Activated CD4-positive, alpha-beta T cell treated with anti-CD3 and anti-CD28 coated beads, Interleukin-2, amount 50 U/mL, for 1 hour (primary cell): ENCODE measurements around the gene SLC13A2.
A peak's percentile ranks its signal among the peaks of the same experiment; 100 is the strongest.

Experiments
- DNase-seq: peaks from one replicate; pipeline ENCODE4 v3.0.0-alpha.2; 2020

The SLC13A2 gene

DNA sequence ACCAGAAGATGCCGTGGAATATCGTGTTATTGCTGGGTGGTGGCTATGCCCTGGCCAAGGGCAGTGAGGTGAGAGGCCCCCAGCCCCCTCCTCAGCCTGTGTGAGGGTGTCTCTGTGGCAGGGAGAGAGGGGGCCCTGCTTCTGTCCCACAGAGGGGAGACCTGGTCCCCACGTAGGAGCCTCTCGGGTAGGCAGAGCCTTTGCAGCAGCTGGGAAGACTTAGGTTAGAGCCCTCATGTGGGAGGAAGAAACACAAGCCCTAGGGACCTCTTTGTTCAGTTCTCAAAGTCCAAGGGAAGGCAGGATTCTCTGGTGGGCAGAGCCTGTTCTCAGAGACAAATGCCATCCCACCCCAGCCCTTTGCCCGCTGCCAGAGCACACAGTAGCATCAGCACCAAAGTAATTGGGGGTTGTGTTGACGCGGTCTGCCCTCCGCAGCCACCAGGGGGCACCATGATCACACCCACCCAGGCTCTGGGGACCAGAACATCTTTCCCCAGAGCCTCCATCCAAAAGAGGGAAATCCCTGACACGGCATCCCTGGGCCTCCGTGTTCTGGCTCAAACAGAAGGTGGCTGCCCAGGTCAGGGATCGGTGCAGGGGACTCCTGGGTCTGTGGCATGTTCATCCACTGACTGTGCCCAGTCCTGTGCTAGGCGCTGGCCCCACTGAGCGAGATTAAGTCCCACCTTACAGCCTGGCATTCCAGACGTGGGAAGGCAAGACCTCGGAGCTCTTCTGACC is 21.2 kb downstream of the SLC13A2 start:
- DNase-seq, result peak; percentile 81

DNA sequence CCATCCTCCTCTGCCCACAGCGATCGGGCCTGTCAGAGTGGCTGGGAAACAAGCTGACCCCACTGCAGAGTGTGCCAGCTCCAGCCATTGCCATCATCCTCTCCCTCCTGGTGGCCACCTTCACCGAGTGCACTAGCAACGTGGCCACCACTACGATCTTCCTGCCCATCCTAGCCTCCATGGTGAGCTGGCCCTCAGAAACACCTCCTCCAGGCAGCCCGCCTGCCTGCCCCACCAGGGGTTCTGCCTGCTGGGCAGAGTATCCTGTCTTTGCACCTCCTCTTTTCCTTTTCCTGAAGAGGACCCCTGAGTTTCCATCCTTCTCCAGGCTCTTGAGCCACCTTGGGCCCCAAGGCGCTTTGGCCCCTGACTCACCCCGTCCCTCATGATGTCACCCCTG is 22.2 kb downstream of the SLC13A2 start:
- no peak for DNase-seq

DNA sequence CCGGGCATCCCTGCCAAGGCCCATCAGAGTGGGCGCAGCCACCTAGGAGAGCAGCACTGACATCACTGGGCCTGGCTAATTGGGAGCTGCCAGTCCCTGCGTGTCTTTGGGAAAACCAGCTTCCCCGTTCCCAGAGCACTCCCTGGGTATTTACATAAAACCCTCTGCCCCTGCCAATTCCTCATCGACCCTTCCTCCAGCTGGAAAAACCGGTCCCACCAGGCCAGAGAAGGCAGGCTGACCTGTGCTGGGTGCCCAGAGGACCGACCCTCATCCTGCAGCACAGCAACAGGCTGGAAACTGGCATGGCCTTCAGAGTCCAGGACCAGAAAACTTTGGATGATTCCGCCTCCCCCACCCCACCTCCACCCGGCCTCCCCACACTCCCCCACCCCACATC is 24.5 kb downstream of the SLC13A2 start:
- no peak for DNase-seq

DNA sequence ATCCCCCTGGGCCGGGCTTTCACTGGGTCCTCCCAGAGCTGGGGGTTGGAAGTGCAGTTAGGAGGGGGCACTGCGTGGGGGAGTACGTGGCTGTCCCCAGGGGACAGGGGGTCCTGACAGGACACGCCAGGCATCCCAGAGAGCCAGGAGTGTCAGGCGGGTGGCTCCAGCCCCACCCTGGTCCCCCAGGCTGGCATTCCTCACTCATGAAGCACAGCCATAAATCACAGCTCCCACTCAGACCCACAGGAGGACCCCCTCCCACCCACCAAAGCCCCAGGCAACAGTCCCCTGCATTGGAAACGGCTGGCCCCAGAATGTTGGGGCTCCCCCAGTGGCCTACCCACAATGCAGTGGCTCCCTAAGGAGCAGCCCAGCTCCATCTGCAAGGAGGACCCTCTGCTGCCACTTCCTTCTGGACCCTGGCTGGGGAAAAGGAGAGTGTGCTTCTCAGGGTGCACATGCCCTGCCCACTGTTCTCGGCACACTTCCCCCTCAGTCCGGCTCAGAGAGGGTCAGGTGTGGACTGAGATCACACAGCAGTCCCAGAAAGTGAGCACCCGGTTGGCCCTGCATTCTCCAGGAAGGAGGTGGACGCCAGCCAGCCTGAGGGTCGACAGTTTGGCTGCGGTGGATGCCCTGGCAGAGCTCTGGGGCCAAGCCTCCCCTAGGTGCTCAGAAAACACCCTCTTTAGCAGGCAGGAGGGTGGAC is 25.4 kb downstream of the SLC13A2 start:
- no peak for DNase-seq

DNA sequence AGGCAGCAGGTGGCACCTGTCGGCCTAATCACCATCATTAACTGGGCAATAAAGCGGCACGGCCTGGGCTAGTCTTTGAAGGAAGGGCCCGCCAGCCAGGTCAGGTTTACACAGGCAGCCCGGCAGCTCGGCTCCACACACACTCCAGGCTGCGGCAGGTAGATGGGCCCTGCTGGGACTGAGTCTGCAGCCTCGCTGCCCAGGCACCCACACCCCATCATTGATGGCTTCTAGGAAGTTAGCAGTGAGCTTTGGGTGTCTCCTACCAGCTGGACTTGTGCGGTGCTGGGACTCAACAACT is 25.9 kb downstream of the SLC13A2 start:
- no peak for DNase-seq

DNA sequence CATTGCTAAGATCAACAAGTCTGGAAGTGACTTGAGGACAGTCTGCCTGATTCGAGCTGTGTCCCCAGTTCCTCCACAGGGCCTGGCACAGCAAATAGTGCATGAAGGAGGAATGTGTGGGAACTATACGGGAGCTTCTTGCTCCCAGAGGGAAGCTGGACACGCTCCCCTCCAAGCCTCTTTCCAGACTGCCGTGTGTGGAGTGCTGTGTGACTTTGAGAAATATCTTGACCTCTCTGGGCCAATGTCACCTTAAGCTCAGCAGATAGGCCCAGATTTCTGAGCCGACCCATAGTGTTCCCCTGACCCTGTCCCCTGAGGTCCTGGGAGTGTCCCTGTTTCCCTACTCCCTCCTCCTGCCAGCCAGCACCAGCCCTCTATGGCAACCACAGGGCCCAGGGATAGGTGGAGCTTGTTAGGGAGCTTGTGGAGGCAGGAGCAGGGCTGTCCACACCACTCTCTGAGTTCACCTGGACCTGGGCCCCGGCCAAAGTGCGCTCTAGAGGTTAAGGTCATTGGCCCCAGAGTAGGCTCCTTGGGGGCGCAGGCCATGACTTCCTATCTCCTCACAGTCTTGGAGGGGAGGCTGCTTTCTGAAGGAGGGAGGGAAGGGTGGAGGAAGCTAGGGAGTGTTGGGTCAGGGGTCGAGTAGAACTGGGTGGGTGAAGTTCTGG is 26.4 kb downstream of the SLC13A2 start:
- no peak for DNase-seq

DNA sequence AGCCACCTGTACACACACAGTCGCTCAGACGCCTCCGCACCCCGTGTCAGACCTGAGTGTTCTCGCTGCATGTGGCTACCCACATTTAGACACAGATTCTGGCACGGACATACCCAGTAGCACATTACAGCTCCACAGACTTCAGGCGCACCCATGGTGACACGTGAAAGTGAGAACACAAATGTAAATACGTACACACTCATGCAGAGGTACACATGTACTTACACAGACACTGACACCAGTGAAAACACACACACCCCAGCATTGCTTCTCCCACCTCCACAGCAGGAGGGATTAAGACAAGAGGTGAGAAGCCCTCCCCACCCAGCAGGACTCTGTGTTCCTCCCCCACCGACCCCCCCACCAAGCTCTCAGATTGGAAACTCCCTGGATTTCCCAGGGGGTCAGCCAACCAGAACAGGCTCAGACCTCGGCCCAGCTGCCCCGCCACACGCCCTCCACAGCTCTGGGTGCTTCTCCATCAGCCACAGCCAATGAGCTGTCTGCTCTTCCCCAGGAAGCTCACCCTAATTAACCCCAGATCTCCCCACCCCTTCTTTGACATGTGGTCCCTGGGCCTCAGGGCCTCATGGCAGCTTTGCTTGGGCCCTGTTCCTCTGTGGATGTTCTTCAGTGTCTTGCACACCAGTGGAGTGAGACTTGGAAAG is 27.4 kb downstream of the SLC13A2 start:
- DNase-seq, result no peak

DNA sequence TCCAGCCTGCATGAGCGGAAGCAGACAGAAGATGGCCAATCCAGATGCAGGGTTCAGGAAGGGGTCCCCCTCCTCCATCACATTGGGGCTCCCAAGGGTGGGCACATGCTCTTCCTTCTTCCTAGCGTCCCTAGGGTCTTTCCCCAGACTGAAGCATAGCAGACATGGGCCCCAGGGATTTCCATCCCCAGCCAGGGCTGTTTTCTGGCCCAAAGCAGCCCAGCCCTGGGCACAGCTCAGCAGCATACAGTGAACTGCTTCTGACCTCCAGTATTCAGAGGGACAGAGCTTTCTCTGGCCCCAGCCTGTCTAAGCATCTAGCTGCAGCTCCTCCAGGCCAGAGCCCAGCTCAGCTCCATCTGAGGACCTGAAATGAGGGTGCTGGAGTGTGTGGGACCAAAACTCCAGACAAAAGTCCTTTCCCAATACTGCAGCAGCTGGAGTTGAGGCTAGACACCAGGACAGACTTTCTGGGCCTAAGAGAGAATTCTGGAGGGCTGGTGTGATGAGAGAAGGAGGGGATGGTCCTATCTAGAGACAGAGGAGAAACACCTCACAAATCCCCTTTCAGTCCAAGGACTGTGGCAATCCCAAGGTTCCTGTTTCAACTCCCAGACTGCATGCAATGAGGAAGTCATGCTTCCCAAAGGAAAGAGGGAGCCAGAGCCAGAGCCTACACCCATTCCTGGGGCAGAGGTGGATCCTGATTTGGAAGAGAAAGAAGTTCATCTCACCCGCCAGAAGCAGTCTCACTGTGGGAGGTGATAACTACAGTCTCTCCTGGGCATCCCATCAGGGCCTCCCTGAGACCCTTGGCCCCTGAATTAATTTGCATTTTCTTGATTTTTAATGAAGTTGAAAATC is 28.2 kb downstream of the SLC13A2 start:
- no peak for DNase-seq

DNA sequence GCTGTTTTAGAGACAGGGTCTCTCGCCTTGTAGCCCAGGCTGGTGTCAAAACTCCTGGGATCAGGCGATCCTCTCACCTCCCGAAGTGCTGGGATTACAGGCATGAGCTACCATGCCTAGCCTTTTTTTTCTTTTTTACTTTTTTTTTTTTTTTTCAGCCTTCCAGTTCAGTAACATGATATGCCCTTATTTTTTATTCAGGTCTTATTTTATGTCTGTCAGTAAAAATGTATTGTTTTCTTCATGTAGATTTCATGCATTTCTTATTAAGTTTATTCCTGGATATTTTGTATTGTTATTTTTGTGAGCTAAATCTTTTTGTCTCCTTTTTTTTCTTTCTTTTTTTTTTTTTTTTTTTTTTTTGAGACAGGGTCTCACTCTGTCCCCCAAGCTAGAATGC is 30.0 kb downstream of the SLC13A2 start:
- DNase-seq, result no peak

DNA sequence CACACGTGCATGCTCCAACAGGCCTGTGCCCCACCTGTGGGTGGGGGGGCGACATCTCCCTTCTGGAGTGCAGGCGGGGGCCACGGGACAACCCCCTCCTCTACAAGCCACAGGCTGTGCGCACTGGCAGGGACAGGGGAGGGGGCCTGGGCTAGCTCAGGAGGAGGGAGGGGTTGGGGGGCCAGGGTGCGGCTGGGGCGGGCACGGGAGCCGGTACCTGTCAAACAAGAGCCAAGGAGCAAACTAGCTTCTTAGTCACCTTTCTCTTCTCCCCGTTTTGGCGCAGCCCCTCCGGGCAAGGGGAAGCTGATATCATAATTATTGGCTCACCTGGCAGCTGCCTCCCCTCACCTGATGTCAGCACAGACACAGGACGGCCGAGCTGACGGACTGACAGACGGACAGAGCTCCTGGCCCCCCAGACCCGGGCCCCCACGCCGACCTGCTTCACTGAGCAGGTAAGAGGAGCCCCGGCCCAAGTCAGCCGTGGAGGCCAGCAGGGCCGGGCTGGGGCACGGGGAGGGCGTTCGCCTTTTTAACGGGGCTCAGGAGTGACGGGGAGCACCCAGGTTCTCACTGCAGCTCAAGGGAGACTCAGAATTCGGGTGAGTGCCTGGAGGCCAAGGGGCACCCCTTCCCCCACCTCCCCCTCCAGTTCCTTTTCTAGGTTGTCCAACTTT is 32.7 kb downstream of the SLC13A2 start, which contains the start of gene FOXN1:
Gene FOXN1 (plus strand): TSS at position 363 of the 680 bp plus-strand sequence. CDS start 17,622 bp downstream, outside the sequence.
- DNase-seq, result no peak

DNA sequence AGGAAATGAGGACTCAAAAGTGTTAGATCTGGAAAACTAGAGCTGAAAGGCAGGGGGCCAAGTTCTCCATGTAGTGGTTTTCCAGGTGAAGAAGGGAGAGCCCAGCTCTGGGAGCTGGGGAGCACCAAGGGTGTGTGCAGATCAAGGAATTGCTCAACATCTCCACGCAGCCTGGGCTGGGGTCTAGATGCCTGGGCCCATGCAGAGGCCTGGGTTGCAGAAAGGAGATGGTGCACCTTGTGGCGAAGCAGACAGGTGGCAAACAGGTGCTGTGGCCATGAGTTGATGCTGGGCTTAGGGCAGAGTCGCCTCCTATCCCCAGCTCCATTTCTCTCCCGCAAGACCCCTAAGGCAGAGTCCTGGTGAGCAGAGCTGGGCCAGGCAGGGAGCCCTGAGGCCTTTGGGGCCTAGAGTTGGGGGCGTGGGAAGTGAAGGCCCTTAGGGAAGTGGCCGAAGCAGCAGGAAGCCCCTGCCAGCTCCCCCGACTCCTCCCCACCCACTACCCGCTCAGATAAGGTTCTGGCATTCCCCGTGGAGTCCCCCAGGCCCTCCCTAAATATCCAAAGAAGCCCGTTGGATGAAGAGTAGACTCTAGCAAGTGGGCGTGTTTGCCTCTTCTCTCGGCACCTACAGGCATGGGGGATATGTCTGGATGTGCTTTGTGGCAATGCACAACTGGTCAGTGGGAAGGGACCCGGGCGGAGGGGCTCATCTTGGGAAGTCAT is 33.5 kb downstream of the SLC13A2 start:
- DNase-seq, result no peak

DNA sequence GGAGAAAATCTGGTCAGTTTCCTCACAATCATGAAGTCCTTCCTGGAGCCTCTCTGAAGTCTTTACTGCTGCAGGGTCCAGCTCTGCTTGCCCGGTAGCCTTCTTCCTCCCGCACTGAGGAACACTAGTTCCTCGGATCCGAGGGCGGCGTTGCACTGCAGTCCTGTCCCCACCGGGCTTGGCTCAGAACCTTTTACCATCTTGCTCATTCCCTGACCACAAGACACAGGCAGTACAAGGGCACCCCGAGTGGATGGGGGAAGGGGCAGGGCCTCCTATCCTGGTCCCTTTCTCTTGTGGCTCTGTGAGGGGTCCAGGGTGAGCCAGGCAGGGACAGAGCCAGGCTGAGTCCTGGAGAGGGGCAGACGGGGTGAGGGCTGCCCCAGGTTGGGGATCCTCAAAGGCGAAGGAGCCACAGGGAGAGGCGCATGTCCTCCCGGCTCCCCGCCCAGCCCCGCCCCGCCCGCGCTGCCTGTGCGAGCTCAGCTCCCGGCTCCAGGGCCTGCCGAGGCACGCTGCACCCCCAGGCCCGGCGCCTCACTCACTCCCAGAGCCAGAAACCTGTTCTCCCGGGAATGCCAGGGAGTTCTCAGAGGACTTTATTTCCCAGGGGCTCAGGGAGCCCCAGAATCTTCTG is 34.2 kb downstream of the SLC13A2 start:
- no peak for DNase-seq

DNA sequence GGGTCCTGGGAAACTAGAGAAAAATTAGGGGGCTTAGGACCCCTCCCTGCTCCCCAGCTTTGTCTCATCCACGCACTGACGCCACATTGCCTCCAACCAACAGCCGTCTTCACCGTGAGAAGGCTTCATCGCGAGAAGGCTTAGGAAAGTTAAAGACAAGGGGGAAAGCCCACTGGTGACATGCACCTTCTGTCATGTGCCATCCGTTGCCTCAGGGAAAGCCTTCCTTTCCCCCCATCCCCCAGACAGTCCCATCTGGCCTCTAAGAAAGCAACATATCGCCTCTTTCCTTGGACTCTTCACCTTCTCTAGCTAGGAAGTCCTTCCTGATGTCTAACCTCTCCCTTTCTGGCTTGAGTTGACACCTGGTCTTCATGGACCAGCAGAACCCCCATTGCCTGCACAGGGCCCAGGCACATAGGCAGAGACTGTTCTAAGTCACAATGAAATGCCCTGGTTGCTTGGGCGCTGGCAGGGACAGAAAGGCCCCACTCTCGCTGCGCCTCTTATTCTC is 34.8 kb downstream of the SLC13A2 start:
- DNase-seq, result no peak

DNA sequence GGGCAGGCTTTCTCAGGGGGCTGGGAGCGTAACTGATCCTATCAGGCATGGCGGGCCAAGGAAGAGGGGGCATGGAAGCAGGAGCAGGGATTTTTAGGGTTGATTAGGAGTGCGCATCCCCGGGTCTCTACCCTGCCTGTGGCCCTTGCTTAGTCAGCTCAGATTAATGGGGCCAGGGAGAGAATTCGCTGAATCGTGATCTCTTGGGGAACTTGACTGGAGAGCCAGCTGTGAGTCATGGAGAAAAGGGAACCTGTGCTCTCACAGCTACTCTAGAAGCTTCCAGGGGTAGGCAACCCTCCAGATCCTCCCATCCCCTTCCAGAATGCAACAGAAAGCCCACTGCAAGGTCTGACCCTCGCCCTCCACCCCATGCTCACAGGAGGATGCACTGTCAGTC is 36.3 kb downstream of the SLC13A2 start:
- no peak for DNase-seq

DNA sequence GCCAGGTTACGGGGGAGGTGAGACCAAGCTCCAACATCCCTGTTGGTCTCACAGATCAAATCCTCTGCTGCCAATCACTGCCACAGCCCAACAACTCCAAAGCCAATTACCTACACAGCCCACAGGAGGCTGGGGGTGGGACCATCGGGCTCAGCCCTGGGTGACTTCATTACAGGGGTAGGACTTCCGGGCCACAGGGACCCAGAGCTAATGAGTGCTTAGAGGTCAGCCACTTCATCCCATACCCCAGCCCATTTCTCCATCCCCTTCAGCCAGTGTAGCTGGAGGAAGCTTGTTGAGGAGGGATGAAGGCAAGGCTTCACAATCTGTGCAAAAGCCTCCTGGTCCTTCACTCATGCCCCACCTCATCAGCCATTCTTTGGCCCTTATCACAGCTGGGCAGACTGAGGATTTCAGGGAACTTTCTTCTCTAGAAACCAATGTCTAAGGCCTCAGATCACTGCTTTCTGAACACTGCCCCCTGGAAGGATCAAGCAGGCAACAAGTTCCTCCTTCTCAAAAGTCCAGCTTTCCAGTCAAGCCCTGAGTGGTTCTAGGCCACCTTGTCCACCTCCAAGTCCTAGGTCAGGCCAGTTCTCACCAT is 38.5 kb downstream of the SLC13A2 start:
- DNase-seq, result no peak

DNA sequence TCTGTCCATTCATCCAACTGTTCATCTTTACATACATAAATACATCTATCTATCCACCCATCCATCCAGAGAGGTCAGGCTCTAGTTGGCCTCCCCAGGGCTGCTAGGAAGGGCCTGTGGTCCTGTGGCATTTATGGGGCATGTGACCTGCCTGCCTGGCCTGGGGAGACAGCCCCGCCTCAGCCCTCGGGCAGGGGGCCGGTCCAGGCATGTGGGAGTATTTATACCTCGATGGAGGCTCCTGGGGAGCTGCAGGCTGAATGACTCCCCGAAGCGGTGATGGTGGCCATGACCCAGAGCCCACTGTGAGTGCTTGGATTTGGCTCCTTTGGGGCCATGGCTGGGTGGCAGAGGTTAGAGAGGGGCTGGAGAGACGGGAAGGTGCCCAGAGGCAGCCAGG is 40.0 kb downstream of the SLC13A2 start:
- no peak for DNase-seq

DNA sequence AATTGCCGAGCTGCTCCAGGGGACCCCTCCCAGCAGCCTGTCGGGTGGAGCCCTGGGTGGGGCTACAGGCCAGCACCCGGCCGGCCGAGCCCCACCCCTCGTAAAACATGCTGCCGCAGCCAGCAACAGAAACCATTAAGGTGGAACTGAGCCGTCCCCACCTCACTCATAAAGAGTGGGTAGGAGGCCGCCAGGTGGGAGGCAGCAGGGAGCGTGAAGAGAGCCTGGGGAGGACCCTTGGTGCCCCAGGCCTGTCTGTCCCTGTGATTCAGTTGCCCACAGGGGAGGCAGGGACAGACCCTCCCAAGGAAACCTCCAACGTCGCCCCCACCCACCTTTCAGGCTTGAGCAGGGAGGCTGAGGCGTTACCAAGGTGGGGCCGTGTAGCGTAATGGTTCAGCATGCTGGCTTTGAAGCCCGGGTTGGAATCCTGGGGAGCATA is 41.1 kb downstream of the SLC13A2 start:
- DNase-seq, result no peak

DNA sequence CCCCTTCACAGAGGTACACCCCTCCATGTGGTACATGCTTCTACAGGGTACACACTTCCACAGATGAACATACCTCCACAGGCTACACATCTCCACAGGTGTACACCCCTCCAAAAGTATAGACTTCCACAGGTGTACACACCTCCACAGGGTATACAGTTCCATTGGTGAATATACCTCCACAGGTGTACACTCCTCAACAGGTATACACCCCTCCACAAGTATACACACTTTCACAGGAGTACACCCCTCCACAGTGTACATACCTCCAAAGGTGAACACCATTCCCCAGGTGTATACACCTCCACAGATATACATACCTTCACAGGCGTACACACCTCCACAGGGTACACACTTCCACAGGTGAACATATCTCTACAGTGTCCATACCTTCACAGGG is 42.1 kb downstream of the SLC13A2 start:
- no peak for DNase-seq

DNA sequence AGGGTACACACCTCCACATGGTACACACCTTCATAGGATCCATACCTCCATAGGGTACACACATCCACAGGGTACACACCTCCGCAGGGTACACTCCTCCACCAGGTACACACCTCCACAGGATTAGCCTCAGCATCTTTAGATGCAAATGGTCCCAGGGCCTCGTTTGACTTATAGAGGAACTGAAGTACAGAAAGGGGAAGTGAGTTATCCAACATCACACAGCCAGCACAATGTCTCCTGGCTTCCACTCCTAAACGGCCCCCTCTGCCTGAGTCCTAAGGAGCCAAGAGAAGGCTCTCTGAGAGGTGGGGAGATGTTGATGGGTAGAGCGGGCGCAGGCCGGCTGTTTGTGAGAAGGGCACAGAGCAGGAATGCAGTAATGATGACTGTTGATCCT is 44.7 kb downstream of the SLC13A2 start:
- no peak for DNase-seq

DNA sequence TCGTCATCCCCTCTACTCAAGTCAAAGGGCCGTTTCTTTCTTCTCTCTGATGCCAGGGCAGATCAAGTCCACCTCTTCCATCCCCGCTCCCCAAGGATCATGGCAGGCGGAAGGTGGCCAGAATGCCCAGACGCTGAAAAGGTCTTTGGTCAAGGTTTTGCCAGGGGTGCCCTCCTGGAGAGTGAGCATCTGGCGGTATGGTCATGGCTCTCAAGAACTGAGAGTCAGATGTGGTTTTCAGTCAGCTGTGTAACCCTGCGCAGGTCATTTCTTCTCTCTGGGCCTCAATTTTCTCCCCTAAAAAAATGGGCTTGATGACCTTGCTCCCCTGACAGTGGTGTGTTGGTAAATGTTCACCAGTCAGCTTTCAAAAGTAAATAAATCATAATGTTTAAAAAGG is 45.1 kb downstream of the SLC13A2 start:
- no peak for DNase-seq
